ENCODE measurements around the gene EEA1. TPM values are rescaled to one million over a fixed set of nuclear protein-coding genes. Genes with fewer than 3 reads are reported as not detected.

Gene EEA1
- total RNA-seq, 1 experiment from 2014 or later, result 14.9 TPM

- Histone ChIP-seq H3K27ac (ENCODE audit: insufficient read length, low read depth, low read length) (no peak overlapping the region), H3K79me1 (ENCODE audit: insufficient read depth, low read depth, low read length, poor library complexity, severe bottlenecking) (no peaks in the 10 kb centered on the region), H3K9ac (ENCODE audit: extremely low read depth, insufficient read length, low read length) (no peak overlapping the region), H2BK120ac (ENCODE audit: low read depth, low read length, poor library complexity, severe bottlenecking) (no peak overlapping the region), H2BK20ac (ENCODE audit: low read depth, low read length, poor library complexity, severe bottlenecking) (no peak overlapping the region), H3K9me3 (ENCODE audit: control insufficient read depth, low read depth, low read length) (peaks cover 7% of the 10 kb centered on the region), H3K56ac (ENCODE audit: insufficient read length, low read depth, low read length) (no peak overlapping the region), H2BK5ac (ENCODE audit: insufficient read length, low read length) (no peak overlapping the region), H4K5ac (ENCODE audit: insufficient read length, low read depth, low read length) (no peak overlapping the region), H4K8ac (replicated peaks; ENCODE audit: insufficient read length, low read depth, low read length) (no peak overlapping the region), H3K79me2 (ENCODE audit: insufficient read depth, low read length) (no peaks in the 10 kb centered on the region), H3K18ac (ENCODE audit: insufficient read length, low read depth, low read length) (no peak overlapping the region), H4K20me1 (ENCODE audit: control insufficient read depth, insufficient read depth, insufficient read length) (no peaks in the 10 kb centered on the region), H3K4me2 (ENCODE audit: insufficient read depth, insufficient read length, low read length) (no peak overlapping the region), H3K23me2 (ENCODE audit: insufficient read length, low read depth, low read length, poor library complexity, severe bottlenecking) (no peaks in the 10 kb centered on the region), H2AFZ (ENCODE audit: low read length) (no peak overlapping the region), H3T11ph (ENCODE audit: low read length) (no peak overlapping the region), H3K4ac (ENCODE audit: low read depth, low read length) (no peak overlapping the region), H3K4me1 (ENCODE audit: insufficient read depth, low read length) (no peaks in the 10 kb centered on the region), H2AK5ac (ENCODE audit: insufficient read length, low read length) (no peak overlapping the region), H4K91ac (ENCODE audit: insufficient read length, low read depth, low read length) (no peak overlapping the region), H3K23ac (ENCODE audit: insufficient read length, low read depth, low read length) (no peak overlapping the region), H3K14ac (ENCODE audit: insufficient read depth, low read length) (no peak overlapping the region), H3K27me3 (ENCODE audit: insufficient read depth, low read length) (peaks cover 2% of the 10 kb centered on the region; the same call in 1 of the 2 replicates), H2BK15ac (ENCODE audit: low read depth, low read length) (no peak overlapping the region), H2BK12ac (ENCODE audit: insufficient read length, low read depth, low read length) (no peak overlapping the region)
- Mint-ChIP-seq H3K9me3 (peaks cover 17 to 19% of the 10 kb centered on the region in 2 experiments), H3K27me3 (ENCODE audit: low read depth) (no peaks in the 10 kb centered on the region; the same call in 1 of the 2 replicates), H3K36me3 (ENCODE audit: insufficient read depth in 1 of 3, low read depth in 3 of 3) (peaks cover 11 to 15% (median 13%) of the 10 kb centered on the region in 3 experiments; a peak in 6 of 7 replicates), H3K4me1 (peaks cover 6 to 8% of the 10 kb centered on the region in 2 experiments), H3K4me3 (no peak overlapping the region), H3K27ac (no peak overlapping the region)
- DNase-seq, result no peak
- WGBS (ENCODE audit: extremely low coverage, insufficient read length, low lambda C conversion rate), result 100% methylated on average over 1 of the region's 2 CpGs
- no peak for TF ChIP-seq CTCF (conservative IDR thresholded peaks at IDR 0.05)
These were observed 27.0 kb upstream of the EEA1 start for GRCh38 chr12:92955997-92956663.

Measured in H9 (cell line).